Measurements from ENCODE around the gene HDAC3.

HDAC3 gene

GRCh38 chr5:141630570-141631140 is 6.0 kb downstream of the HDAC3 start:
- H3K4me3 ChIP-seq (replicated peaks in 1 of 2; ENCODE audit: low read depth in 2 of 2, low read length in 2 of 2) = no peak overlapping the region
- no peak for TF ChIP-seq CTCF (IDR thresholded peaks at IDR 0.05; ENCODE audit: low read depth, low read length)
- DNase-seq (ENCODE audit: low read depth in 2 of 2) = no peak

- no peak for TF ChIP-seq CTCF (IDR thresholded peaks at IDR 0.05; ENCODE audit: low read depth, low read length)
- DNase-seq (ENCODE audit: low read depth in 2 of 2) = no peak
- H3K4me3 ChIP-seq (replicated peaks in 1 of 2; ENCODE audit: low read depth in 2 of 2, low read length in 2 of 2) = no peak overlapping the region
Observed at GRCh38 chr5:141628175-141628788, 8.4 kb downstream of the HDAC3 start.

- no peak for TF ChIP-seq CTCF (IDR thresholded peaks at IDR 0.05; ENCODE audit: low read depth, low read length)
- no peak overlapping the region for H3K4me3 ChIP-seq (replicated peaks in 1 of 2; ENCODE audit: low read depth in 2 of 2, low read length in 2 of 2)
- DNase-seq (ENCODE audit: low read depth in 2 of 2) = no peak
Observed at GRCh38 chr5:141623611-141624010, 13.0 kb downstream of the HDAC3 start.

GRCh38 chr5:141623186-141623585 is 13.5 kb downstream of the HDAC3 start:
- H3K4me3 ChIP-seq (replicated peaks in 1 of 2; ENCODE audit: low read depth in 2 of 2, low read length in 2 of 2) = no peak overlapping the region
- no peak for TF ChIP-seq CTCF (IDR thresholded peaks at IDR 0.05; ENCODE audit: low read depth, low read length)
- no peak for DNase-seq (ENCODE audit: low read depth in 2 of 2)

GRCh38 chr5:141618804-141619554 is 17.7 kb downstream of the HDAC3 start, which contains the start of gene DIAPH1:
DIAPH1 (minus strand) TSS chr5:141619000; CDS start chr5:141618914, 86 bp downstream.
- peak within 1 kb of the TSS; percentile 79 to 86 for H3K4me3 ChIP-seq (replicated peaks in 1 of 2; ENCODE audit: low read depth in 2 of 2, low read length in 2 of 2)
- TF ChIP-seq CTCF (IDR thresholded peaks at IDR 0.05; ENCODE audit: low read depth, low read length) = peak; percentile 82
- DNase-seq (ENCODE audit: low read depth in 2 of 2) = peak; percentile 96 to 99

- TF ChIP-seq CTCF (IDR thresholded peaks at IDR 0.05; ENCODE audit: low read depth, low read length) = no peak
- H3K4me3 ChIP-seq (replicated peaks in 1 of 2; ENCODE audit: low read depth in 2 of 2, low read length in 2 of 2) = peak overlapping the region; percentile 79 to 86
- peak; percentile 42 to 44 for DNase-seq (ENCODE audit: low read depth in 2 of 2)
Observed at GRCh38 chr5:141618030-141618803, 18.4 kb downstream of the HDAC3 start.
